AG08396 (cell line): ENCODE measurements around the gene MARCHF10.

Experiments
- DNase-seq: peaks from one replicate; pipeline ENCODE4 v3.0.0; 2012; ENCODE audit warnings: low spot score, mixed read lengths

The MARCHF10 gene

GRCh38 chr17:62676231-62676943, 131.7 kb downstream of the MARCHF10 start:
- DNase-seq: no peak

GRCh38 chr17:62675701-62676100, 132.4 kb downstream of the MARCHF10 start:
- no peak for DNase-seq

DNA sequence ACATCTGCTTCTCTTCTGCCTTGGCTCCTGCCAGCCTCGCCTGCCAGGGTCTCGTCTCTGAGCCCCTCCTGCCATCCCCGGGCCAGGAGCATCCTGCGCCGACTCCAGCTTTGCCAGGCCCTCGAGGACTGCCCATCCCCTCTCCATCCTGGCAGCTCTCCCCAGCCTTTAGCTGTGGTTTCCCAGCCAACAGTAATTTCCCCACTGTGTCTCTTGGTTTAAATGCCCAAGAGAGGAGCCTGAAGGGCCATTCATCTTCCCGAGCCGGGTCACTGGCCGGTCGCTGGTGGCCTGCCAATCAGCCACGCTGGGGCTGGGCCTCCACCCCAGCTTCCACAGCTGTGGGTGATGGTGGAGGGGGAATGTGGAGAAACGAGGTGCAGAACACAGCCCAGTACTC, 132.9 kb downstream of the MARCHF10 start:
- DNase-seq: no peak

GRCh38 chr17:62674841-62675240, 133.3 kb downstream of the MARCHF10 start:
- DNase-seq: no peak

- DNase-seq: no peak
Measured at GRCh38 chr17:62674363-62674739, 133.8 kb downstream of the MARCHF10 start.

DNA sequence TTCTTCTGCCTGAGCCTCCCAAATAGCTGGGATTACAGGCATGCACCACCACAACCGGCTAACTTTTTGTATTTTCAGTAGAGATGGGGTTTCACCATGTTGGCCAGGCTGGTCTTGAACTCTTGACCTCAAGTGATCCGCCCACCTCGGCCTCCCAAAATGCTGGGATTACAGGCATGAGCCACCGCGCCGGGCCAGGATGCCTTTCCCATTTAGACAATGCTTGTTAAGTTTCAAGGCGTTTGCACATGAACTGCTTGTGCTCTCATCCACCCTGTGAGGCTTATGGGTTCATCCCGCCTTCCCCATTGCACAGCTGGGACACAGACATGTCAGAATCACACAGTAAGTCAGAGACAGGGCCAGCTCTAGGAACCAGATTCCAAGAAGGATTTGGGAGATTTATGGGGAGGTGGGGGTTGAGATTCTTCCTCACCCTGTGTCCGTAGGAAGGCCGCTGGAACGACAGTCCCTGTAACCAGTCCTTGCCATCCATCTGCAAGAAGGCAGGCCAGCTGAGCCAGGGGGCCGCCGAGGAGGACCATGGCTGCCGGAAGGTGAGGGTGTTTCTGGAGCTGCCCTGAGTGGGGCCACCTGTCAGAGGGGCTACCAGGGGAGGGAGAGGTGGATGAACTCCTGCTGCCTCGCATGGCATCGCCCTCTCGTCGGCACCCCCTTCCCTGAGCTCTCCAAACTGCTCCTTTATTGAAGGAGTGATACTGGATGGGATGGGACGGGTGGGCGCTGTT, 134.3 kb downstream of the MARCHF10 start:
- no peak for DNase-seq

DNA sequence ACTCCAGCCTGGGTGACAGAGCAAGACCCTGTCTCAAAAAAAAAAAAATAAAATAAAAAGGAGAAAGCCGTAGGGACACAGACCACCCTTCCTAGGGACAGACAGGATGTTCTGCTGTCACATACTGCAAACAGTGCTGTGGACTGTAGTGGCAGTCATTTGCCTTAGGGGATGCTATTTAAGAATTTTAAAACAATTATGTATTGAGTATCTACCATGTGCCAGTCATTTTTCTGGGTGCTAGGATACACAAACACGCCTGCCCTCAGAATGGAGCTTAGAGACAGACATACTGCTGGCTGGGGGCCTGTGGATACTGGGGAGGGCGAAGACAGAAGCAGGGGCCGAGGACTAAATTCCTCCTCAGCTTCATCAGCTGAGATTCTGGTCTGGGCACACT, 135.2 kb downstream of the MARCHF10 start:
- no peak for DNase-seq

GRCh38 chr17:62671553-62671952, 136.6 kb downstream of the MARCHF10 start:
- no peak for DNase-seq

- DNase-seq: no peak
Measured at GRCh38 chr17:62670202-62670821, 137.8 kb downstream of the MARCHF10 start.

DNA sequence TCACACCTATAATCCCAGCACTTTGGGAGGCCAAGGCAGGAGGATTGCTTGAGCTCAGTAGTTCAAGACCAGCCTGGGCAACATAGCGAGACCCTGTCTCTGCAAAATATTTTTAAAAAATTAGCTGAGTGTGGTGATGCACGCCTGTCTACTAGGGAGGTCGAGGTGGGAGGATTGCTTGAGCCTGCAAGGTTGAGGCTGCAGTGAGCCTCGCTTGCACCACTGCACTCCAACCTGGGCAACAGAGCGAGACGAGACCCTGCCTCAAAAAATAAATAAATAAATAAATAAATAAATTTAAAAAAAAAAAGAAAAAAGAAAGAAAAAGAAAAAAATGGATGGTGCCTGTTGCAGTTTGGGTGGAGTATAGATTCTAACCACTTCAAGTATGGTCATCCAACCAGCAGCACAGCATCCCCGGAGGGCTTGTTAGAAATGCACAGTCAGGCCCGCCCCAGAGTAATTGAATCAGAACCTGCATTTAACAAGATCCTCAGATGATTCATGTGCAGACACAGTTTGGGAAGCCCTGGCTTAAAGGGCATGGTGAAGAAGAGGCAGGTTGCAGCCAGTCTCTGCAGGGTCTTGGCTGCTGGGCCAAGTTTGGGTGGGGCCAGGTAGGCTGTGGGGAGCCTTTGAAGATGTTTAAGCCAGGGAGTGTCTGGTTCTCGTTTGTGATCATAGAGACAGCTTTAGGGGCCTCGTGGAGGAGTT, 139.9 kb downstream of the MARCHF10 start:
- DNase-seq: no peak

DNA sequence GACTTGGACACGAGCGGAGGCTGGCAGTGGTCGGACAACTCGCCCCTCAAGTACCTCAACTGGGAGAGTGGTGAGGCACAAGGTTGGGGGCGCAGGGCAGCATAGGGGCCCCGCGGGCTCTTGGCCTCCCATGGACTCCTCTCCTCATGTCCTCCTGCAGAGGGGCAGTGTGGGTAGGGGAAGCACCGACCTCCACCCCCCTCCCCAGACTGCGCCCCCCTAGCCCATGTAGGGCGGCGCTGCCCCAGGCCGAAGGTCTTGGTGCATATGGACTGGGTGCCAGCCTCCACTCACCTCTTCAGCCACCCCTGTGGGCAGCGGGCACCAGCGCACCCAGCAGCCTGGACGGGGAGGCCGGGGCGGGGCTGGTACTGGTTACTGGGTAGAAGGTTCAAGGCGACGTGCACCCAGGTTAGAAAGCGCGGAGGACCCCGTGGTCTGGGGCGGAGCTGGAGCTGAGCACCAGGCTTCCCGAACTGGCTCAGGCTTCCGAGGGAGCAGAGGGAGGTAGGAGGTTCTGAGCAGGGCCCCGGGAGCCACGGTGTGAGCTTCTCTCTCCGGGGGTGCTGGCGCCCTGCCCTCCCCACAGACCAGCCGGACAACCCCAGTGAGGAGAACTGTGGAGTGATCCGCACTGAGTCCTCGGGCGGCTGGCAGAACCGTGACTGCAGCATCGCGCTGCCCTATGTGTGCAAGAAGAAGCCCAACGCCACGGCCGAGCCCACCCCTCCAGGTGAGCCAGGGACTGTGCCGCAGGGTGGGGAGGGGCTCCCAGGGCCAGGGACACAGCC, 141.1 kb downstream of the MARCHF10 start:
- no peak for DNase-seq

- DNase-seq: no peak
Measured at GRCh38 chr17:62666061-62666800, 141.9 kb downstream of the MARCHF10 start.

DNA sequence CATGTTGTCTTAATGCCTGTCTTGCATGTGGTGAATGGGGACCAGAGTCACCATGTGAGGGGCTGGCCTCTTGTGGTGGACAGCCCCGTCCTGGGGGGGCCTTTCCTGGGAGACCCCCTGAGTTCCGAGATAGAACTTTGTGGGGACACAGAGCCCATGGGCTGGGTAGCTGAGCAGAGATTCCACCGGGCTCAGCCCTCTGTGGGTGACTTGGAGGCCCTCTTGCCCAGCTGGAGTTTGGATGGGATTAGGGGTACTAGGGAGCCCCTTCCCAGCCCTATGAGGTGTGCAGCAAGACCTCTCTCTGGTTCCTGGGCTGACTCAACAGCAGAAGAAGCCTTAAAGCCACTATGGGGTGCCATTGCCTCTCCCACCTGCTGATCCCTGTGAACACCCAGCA, 142.5 kb downstream of the MARCHF10 start:
- DNase-seq: no peak

DNA sequence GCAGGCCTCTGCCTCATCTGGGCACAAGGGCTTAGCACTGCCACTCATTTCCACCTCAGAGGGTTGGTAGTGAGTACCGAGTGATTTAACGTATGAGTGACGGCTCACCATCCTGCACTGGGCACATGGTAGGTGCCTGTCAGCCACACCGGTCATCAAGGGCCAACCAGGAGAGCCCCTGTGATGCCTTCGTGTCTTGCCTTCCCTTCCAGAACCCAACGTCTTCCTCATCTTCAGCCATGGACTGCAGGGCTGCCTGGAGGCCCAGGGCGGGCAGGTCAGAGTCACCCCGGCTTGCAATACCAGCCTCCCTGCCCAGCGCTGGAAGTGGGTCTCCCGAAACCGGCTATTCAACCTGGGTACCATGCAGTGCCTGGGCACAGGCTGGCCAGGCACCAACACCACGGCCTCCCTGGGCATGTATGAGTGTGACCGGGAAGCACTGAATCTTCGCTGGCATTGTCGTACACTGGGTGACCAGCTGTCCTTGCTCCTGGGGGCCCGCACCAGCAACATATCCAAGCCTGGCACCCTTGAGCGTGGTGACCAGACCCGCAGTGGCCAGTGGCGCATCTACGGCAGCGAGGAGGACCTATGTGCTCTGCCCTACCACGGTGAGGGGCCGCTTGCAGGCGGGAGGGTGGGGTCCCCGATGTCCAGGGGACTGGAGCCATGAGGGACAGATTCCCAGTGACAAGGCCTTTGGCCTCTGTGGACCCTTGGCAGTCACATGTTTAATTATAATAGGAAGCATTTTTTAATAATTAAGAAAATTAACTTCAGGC, 143.6 kb downstream of the MARCHF10 start:
- no peak for DNase-seq

GRCh38 chr17:62663304-62663703, 144.8 kb downstream of the MARCHF10 start:
- DNase-seq: no peak

- DNase-seq: no peak
Measured at GRCh38 chr17:62662855-62663254, 145.3 kb downstream of the MARCHF10 start.

DNA sequence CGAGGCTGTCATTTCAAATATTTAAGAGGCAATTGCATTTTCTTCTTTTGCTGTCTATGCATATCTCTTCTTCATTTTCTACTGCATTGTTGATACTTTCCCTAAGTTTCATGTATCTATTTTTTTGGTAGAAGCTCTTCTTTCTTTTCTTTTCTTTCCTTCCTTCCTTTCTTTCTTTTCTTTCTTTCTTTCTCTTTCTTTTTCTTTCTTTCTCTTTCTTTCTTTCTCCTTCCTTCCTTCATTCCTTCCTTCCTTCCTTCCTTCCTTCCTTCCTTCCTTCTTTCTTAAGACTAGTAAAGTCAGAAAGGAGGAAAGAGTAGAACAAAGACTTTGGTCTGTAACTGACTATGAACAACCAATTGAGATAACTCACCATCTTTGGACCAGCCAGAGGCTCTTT, 146.8 kb downstream of the MARCHF10 start:
- DNase-seq: no peak

DNA sequence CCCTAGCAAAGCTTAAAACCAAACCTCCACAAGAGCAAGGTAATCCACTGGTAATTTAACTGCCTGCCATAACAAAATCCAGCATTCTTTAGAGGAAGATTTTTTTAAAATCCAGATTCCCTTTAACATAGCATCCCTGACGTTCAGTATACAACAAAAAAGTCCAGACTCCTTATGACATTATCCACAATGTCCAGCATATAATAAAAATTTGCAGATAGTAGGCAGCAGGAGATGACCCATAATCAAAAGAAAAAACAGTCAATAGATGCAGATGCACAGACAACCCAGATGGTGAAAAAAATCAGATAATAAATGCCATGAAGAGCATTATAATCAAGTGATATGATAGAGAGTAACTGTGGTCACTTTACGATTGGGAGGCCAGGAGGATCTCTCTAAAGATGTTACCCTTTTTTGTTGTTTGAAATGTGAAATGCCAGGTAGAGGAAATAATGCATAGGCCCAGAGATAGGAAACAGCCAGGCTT, 147.4 kb downstream of the MARCHF10 start:
- DNase-seq: no peak

DNA sequence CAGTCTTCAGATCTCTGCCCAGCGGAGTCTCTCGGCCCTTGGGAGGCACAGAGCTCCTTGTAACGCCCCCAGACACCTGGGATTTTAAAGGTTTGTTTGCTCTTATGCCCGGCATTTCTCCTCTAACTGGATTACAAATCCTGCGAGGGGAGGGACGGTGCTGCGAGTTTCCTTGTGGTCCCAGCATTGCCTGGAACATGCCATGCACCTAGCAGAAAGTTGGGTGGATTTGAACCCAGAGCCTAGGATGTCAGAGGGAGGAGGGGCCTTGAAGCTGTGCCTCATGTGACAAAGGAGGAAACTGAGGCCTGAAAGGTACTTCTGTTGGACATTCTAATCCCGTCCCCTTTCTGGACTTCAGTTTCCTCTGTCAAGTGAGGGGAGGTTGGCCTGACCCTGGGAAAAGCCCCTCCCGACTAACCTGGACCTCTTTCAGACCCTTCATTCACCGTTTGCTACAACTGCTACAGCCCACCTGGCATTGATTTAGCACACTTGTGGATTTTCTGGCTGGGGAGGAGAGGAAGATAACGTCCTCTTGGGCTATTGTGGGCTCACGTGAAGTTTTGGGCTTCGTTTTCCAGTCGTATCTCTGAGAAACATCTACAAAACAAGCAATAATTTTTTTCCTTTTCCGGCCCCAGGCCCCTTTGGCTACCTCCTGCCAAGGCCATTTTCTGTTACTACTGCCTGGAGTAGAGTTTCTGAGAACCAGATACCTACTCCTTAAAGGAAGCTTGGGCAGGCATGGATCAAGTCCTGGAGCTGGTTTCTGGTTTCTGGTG, 149.8 kb downstream of the MARCHF10 start:
- DNase-seq: no peak
